GM12878 (cell line): Measurements from ENCODE around the gene GCLM. TPM values are rescaled to one million over a fixed set of nuclear protein-coding genes. Genes with fewer than 3 reads are reported as not detected.

ENCODE experiments used
- ASH2L ChIP-seq: fragments of 300-600, 200-600 bp; sonication (generic); IDR thresholded peaks from 2 replicates; pipeline ENCODE4 v1.6.1; 2017; ENCODE audit warnings: low read depth, mild to moderate bottlenecking, borderline replicate concordance
- BCL11A ChIP-seq: IDR thresholded peaks from 2 replicates; pipeline ENCODE4 v1.6.1; 2011; ENCODE audit warnings: low read depth, low read length
- CHD1 ChIP-seq: IDR thresholded peaks from 2 replicates; pipeline ENCODE4 v1.6.1; 2012; ENCODE audit warnings: low read depth, low read length, improper control_type of control experiment
- CHD2 ChIP-seq: IDR thresholded peaks from 2 replicates; pipeline ENCODE4 v1.6.1; 2011; ENCODE audit warnings: low read depth, low read length, improper control_type of control experiment, borderline replicate concordance
- ETV6 ChIP-seq, 2 experiments: fragments of 450-650 bp in 1 of 2; IDR thresholded peaks in 1 of 2; conservative IDR thresholded peaks in 1 of 2; 2 replicates each; pipeline ENCODE4 v1.6.1; 2014; ENCODE audit warnings: antibody characterized with exemption in 1 of 2, borderline replicate concordance in 1 of 2, low read depth in 1 of 2, mild to moderate bottlenecking in 1 of 2, moderate library complexity in 1 of 2
- HDGF ChIP-seq: fragments of 450-650 bp; IDR thresholded peaks from 2 replicates; pipeline ENCODE4 v1.6.1; 2016; ENCODE audit warnings: antibody characterized with exemption
- HSF1 ChIP-seq: fragments of 150-350 bp; IDR thresholded peaks from 2 replicates; pipeline ENCODE4 v1.6.1; 2014; ENCODE audit warnings: mild to moderate bottlenecking, low read depth, low read length
- IKZF1 ChIP-seq: fragments of 450-650 bp; conservative IDR thresholded peaks from 2 replicates; pipeline ENCODE4 v1.6.1; 2017; ENCODE audit warnings: antibody characterized with exemption, mild to moderate bottlenecking
- IRF5 ChIP-seq: fragments of 450-650 bp; IDR thresholded peaks from 2 replicates; pipeline ENCODE4 v1.6.1; 2017; ENCODE audit warnings: borderline replicate concordance
- KAT2A ChIP-seq: conservative IDR thresholded peaks from 2 replicates; pipeline ENCODE4 v1.6.1; 2011; ENCODE audit warnings: low read depth, low read length; ENCODE audit not compliant: control insufficient read depth
- MEF2B ChIP-seq: fragments of 450-650 bp; IDR thresholded peaks from 2 replicates; pipeline ENCODE4 v1.6.1; 2018; ENCODE audit warnings: mild to moderate bottlenecking, moderate library complexity; ENCODE audit not compliant: partially characterized antibody, poor library complexity, severe bottlenecking
- MTA2 ChIP-seq: fragments of 450-650 bp; IDR thresholded peaks from 2 replicates; pipeline ENCODE4 v1.6.1; 2016; ENCODE audit warnings: low read depth, mild to moderate bottlenecking, moderate library complexity
- NR2C1 ChIP-seq: fragments of 450-650 bp; IDR thresholded peaks from 2 replicates; pipeline ENCODE4 v1.6.1; 2017; ENCODE audit warnings: antibody characterized with exemption, mild to moderate bottlenecking, moderate library complexity
- NR2F1 ChIP-seq: fragments of 450-650 bp; conservative IDR thresholded peaks from 2 replicates; pipeline ENCODE4 v1.6.1; 2017; ENCODE audit warnings: mild to moderate bottlenecking
- PBX3 ChIP-seq: IDR thresholded peaks from 2 replicates; pipeline ENCODE4 v1.6.1; 2011; ENCODE audit warnings: mild to moderate bottlenecking, low read depth, low read length, moderate library complexity; ENCODE audit not compliant: insufficient replicate concordance
- RB1 ChIP-seq: fragments of 450-650 bp; formaldehyde crosslinking; IDR thresholded peaks from 2 replicates; pipeline ENCODE4 v1.6.1; 2017; ENCODE audit warnings: mild to moderate bottlenecking, borderline replicate concordance
- TCF7 ChIP-seq: IDR thresholded peaks from 2 replicates; pipeline ENCODE4 v1.6.1; 2014; ENCODE audit warnings: antibody characterized with exemption, borderline replicate concordance
- ZSCAN29 ChIP-seq: fragments of 450-650 bp; IDR thresholded peaks from 2 replicates; pipeline ENCODE4 v1.6.1; 2017; ENCODE audit warnings: mild to moderate bottlenecking, moderate library complexity
- polyA plus RNA-seq, 11 experiments: library from polyadenylated mRNA; depleted of rRNA in 4 of 11; unstranded in 6 of 11; stranded (reverse) in 5 of 11; fragments of >200 nt; fragmentation: Nextera tagmentation in 4 of 11; fragmentation: Illumina TruSeq in 1 of 11; extraction: Ambion mirVana in 4 of 11; extraction: Trizol in 1 of 11; gene quantifications; 1 replicate in 1 of 11; 2 replicates in 10 of 11; pipeline versions ENCODE4 v1.2.1 to v1.2.3, GENCODE V29; 2011 to 2016; ENCODE audit warnings: inconsistent platforms in 2 of 11, missing spikeins in 2 of 11, low read depth in 1 of 11
- total RNA-seq, 4 experiments: library from RNA; depleted of rRNA in 3 of 4; stranded (reverse); fragments of >200 nt in 3 of 4; fragmentation: Illumina TruSeq in 1 of 4; extraction: Trizol in 1 of 4; gene quantifications; 2 replicates each; pipeline versions ENCODE4 v1.2.1 to v1.2.3, GENCODE V29; 2013 to 2021
- TF ChIP-seq, protein P1 (sequence below): IDR thresholded peaks from 2 replicates; pipeline ENCODE4 v1.6.1; 2011; ENCODE audit warnings: low read depth, mild to moderate bottlenecking, low read length, moderate library complexity, borderline replicate concordance; ENCODE audit errors: extremely low read depth
- TF ChIP-seq, protein P2 (sequence below): fragments of 450-650 bp; IDR thresholded peaks from 2 replicates; pipeline ENCODE4 v1.6.1; 2016; ENCODE audit warnings: mild to moderate bottlenecking
- TF ChIP-seq, protein P3 (sequence below), 3 experiments: IDR thresholded peaks in 2 of 3; conservative IDR thresholded peaks in 1 of 3; 2 replicates each; pipeline ENCODE4 v1.5.1; 2011; ENCODE audit warnings: low read depth in 3 of 3, low read length in 3 of 3, mild to moderate bottlenecking in 3 of 3, control low read depth in 2 of 3, moderate library complexity in 2 of 3, inconsistent platforms in 1 of 3, mixed read lengths in 1 of 3; ENCODE audit not compliant: control insufficient read depth in 2 of 3, insufficient read depth in 1 of 3; ENCODE audit errors: extremely low read depth in 1 of 3

Gene GCLM
- total and polyA plus RNA-seq, 10 of the 15 experiments (the other 5 are each of a cell fraction or from before 2014, with no cell fraction given): 2.6 to 17.3 (median 6.9) TPM

GRCh38 chr1:93878889-93879586 lies 30.2 kb downstream of the GCLM start, which contains the start of gene DNTTIP2 (continued):
- TF ChIP-seq IRF5 (peak; percentile 75), ZSCAN29 (no peak), CHD1 (no peak; the same call in 1 of the 2 replicates), NR2C1 (0 out of 2 replicates have a peak, but pooled peaks have one; percentile 36), MTA2 (no peak; the same call in 1 of the 2 replicates), NR2F1 (0 out of 2 replicates have a peak, but pooled peaks have one; percentile 12), MEF2B (no peak), IKZF1 (peak; percentile 81), BCL11A (no peak), PBX3 (no peak), ASH2L (no peak), HDGF (no peak), KAT2A (no peak), HSF1 (no peak), ETV6 (conservative IDR thresholded peaks at IDR 0.05 in 1 of 2, IDR thresholded peaks at IDR 0.05 in 1 of 2; ENCODE audit: borderline replicate concordance in 1 of 2, low read depth in 1 of 2) (peak in 1 of 2 experiments; percentile 50; a peak in 1 of 4 replicates), TCF7 (no peak), CHD2 (peak; percentile 98), RB1 (peak; percentile 82; the same call in 1 of the 2 replicates)
- TF ChIP-seq, protein P1, sequence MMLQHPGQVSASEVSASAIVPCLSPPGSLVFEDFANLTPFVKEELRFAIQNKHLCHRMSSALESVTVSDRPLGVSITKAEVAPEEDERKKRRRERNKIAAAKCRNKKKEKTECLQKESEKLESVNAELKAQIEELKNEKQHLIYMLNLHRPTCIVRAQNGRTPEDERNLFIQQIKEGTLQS: peak; percentile 77; the same call in 1 of the 2 replicates
- TF ChIP-seq, protein P2, sequence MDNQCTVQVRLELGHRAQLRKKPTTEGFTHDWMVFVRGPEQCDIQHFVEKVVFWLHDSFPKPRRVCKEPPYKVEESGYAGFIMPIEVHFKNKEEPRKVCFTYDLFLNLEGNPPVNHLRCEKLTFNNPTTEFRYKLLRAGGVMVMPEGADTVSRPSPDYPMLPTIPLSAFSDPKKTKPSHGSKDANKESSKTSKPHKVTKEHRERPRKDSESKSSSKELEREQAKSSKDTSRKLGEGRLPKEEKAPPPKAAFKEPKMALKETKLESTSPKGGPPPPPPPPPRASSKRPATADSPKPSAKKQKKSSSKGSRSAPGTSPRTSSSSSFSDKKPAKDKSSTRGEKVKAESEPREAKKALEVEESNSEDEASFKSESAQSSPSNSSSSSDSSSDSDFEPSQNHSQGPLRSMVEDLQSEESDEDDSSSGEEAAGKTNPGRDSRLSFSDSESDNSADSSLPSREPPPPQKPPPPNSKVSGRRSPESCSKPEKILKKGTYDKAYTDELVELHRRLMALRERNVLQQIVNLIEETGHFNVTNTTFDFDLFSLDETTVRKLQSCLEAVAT: peak; percentile 72; the same call in 1 of the 2 replicates
- TF ChIP-seq, protein P3, sequence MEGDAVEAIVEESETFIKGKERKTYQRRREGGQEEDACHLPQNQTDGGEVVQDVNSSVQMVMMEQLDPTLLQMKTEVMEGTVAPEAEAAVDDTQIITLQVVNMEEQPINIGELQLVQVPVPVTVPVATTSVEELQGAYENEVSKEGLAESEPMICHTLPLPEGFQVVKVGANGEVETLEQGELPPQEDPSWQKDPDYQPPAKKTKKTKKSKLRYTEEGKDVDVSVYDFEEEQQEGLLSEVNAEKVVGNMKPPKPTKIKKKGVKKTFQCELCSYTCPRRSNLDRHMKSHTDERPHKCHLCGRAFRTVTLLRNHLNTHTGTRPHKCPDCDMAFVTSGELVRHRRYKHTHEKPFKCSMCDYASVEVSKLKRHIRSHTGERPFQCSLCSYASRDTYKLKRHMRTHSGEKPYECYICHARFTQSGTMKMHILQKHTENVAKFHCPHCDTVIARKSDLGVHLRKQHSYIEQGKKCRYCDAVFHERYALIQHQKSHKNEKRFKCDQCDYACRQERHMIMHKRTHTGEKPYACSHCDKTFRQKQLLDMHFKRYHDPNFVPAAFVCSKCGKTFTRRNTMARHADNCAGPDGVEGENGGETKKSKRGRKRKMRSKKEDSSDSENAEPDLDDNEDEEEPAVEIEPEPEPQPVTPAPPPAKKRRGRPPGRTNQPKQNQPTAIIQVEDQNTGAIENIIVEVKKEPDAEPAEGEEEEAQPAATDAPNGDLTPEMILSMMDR (IDR thresholded peaks at IDR 0.05 in 2 of 3, conservative IDR thresholded peaks at IDR 0.05 in 1 of 3; ENCODE audit: control insufficient read depth in 2 of 3, extremely low read depth in 1 of 3, insufficient read depth in 1 of 3, low read depth in 3 of 3, low read length in 3 of 3): no peak
